Activated T-helper 1 cell treated with anti-CD3 and anti-CD28 coated beads, Interleukin-2, amount 50 U/mL, for 16 hours (primary cell): Measurements from ENCODE around the gene DMPK.

ENCODE experiments used
- DNase-seq, 2 donors: peaks; one replicate each; pipeline ENCODE4 v3.0.0-alpha.2; 2020; ENCODE audit warnings: low read depth in 1 of 2, low spot score in 1 of 2

DMPK gene, protein sequence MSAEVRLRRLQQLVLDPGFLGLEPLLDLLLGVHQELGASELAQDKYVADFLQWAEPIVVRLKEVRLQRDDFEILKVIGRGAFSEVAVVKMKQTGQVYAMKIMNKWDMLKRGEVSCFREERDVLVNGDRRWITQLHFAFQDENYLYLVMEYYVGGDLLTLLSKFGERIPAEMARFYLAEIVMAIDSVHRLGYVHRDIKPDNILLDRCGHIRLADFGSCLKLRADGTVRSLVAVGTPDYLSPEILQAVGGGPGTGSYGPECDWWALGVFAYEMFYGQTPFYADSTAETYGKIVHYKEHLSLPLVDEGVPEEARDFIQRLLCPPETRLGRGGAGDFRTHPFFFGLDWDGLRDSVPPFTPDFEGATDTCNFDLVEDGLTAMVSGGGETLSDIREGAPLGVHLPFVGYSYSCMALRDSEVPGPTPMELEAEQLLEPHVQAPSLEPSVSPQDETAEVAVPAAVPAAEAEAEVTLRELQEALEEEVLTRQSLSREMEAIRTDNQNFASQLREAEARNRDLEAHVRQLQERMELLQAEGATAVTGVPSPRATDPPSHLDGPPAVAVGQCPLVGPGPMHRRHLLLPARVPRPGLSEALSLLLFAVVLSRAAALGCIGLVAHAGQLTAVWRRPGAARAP

DNA sequence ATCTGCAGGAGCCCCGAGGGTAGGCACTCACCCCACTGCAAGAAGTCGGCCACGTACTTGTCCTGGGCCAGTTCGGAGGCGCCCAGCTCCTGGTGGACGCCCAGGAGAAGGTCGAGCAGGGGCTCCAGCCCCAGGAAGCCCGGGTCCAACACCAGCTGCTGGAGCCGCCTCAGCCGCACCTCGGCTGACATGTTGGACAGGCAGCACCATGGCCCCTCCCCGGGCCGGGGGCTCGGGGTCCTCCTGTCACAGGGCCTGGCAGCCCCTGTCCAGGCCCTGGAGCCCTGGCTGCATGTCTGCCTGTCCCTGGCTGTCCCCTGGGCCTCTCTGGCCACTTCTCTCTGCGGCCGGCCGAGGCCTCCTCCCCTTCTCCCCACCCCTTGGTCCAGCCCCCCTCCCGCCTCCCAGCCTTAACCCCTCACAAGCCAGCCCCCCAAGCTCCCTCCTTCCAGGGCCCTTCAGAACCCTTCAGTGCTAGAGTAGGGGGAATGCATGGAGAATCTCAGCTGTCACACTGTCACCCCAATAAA lies at the start of gene DMPK:
DMPK (minus strand) TSS at position 329 of the 530 bp plus-strand sequence; CDS start at position 191, 138 bp downstream.
- no peak for DNase-seq

GRCh38 chr19:45828945-45829344 lies 46.7 kb upstream of the DMPK start:
- DNase-seq = no peak

GRCh38 chr19:45828523-45828922 lies 46.2 kb upstream of the DMPK start:
- DNase-seq = no peak

DNA sequence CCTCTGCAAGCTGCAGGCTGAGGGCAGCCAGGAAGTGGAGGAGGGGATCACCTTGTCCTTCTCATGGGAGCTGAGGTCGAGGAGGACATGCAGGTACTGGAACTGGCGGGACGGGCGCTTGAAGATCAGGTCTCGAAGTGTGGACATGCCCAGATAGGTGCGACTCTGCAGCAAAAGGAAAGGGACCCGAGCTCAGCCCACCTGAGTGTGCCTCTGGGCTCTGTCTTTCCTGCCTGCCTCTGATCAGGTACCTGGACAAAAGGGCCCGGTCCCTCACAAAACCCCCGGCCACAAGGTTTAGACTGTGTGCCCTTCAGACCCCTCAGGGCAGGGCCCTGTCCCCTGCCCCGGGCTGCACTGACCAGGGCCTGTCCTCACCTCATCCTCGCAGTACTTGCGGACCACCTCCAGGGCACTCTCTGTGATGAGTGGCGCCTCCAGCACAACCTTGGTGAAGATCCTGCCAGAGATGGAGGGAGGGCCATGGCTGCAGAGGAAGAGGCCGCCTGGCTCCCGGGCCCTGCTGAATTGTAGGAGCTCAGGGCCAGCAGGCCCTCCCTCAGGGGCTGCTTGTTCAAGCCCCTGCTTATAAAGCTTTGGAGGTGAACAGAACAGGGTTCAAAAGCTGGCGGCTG lies 45.3 kb upstream of the DMPK start:
- no peak for DNase-seq

GRCh38 chr19:45826934-45827333 lies 44.6 kb upstream of the DMPK start:
- DNase-seq = no peak

GRCh38 chr19:45825917-45826893 lies 43.9 kb upstream of the DMPK start:
- DNase-seq = no peak

DNA sequence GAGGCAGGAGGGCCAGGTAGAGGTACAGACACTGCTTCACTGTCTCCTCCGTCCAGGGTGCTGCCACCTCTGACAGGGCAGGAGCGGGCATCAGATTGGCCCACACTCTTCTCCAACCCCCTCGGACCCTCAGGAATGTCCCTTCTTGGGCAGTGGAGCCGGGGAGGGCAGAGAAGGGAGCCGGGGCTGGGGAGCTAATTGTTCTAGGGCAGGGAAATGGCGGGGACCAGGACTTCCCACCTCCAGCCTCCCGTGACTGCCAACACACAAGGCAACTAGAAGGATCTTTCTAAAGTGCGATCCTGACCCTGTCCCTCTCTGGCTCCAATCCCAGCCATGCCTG lies 42.9 kb upstream of the DMPK start:
- DNase-seq = no peak

DNA sequence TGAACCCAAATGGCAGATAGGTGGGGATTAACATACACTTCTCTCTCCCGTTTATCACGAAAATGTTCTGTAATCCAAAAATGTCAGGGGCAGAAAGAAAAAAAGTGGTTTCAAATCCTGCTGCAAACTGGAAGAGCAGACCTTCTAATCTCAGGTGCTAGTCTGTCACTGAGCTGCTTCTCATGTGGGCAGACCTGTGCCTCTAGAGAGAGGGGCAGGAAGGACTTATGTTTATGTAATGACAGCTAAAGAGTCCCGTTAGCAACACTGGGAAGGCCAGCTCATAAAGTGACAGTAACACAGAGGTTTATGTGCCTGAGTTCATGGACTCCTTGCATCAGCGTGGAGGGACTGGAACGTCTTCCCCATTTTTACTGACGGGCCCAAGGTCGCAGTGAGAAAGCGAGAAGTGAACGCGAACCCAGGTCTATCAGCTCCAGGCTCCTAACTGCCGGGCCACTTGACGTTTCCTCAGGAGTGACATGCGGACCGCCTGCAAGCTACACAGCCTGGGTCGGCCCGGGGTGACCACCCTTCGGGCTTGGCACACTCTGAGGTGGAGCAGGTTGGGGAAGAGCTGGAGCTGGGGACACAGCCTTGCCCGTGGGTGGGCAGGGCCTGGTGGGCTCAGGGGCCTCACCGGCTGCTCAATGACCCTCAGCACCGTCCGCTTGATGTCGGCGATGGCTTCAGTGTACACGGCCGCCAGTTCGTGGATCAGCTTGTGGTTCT lies 42.4 kb upstream of the DMPK start:
- DNase-seq = no peak

GRCh38 chr19:45824041-45824471 lies 41.8 kb upstream of the DMPK start:
- DNase-seq = no peak

DNA sequence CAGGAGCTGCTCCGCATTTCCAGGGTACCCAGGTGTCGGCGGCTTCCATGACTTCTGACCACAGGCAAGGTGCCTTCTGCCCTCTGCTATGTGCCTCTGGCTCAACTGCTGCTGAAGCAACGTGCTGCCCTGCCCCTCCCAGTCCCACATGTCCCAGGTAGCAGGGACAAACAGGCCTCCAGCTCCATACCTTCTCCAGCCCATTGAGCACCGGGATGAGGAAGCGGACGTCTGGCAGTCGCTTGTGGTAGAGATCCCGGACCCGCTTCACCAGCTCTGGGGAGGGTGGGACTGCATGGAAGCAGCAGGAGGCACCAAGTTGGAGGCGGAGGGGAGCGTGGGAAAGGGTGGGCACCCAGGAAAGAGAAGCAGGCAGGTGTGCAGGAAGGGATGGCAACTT lies 40.9 kb upstream of the DMPK start:
- no peak for DNase-seq

DNA sequence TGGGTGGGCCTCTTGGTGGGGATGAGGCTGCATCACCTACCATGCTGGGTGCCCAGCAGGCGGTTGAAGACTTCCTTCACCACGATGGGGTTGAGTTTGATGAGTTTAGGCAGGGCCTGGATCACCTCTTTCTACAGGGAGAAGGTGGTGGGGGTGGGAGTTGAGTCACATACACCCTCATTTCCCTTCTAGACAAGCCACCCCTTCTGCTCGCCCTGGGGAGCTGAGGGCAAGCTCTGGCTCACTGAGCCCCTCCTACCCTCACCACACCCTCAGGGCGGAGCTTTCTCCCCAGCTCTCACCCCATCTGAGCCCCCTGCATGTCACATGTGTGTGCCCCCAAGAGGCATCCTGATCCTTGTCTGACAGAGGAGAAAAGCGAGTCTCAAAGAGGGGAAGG lies 40.4 kb upstream of the DMPK start:
- no peak for DNase-seq

- no peak for DNase-seq
Observed at GRCh38 chr19:45821570-45821969, 39.3 kb upstream of the DMPK start.

DNA sequence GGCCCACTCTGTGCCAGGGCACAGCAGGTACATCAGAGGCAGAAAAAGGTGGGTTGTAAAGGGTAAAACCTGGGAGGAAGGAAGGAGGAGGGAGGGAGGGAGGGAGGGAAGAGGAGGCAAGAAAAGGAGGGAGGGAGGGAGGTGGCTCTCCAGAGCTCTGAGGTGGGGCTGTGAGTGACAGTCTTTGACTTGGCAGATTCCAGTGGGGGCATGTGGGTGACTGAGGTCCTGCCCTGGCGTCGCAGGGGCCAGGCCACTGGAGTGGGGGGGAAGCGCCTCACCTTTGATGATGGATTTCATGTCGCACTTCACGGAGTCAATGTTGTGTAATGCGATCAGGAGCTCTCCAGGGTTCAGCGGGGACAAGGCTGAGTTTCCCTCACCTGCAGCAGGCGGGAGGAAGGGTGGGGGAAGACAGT lies 38.8 kb upstream of the DMPK start:
- DNase-seq = no peak

DNA sequence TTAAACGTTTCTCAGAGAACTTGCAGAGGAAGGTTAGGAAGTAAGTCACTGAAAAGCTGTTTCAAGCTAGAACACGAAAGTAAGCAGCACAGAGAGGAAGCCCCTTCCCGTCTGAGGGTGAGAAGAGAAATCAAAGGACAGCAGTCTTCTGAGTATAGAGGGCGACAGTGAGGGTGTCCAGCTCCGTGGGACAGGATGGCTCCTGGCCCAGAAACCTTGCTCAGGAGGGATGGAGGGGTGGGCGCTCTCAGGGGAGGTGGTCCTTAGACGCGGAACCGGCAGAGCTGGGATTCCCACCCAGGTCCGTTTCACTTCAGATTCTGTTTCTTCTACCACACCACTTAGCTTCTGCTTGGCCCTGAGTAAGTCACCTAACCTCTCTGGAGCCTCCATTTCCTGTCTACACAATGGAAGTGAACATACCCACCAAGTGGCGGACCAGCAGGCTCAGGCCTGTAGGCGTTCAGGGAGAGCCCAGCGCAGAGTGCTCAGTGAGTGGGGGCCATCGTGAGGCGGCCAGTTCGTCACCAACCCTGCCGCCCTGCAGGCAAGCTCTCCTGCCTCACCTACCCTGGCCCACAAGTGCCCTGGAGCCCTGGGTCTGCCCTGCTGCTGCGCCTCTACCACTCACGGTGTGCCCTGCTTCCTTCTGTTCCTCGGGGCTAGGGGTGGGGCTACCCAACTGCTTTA lies 38.3 kb upstream of the DMPK start:
- DNase-seq = no peak

DNA sequence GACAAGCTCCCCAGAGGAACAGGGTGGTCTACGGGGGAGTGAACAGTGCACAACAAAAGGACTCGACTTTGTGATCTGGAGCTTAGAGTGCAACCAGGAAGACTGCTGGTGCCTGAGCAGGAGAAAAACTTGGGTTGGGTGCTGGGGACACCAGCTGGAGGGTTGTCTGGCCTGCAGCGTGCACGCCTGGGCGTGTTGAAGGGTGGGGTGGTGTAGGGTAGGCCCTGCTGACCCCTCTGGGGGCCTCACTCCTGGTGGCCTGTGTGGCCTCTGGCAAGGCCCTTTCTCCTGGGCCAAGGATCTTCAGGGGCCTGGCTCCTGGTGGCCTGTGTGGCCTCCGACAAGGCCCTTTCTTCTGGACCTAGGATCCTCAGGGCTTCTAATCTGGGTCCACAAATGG lies 37.5 kb upstream of the DMPK start:
- DNase-seq = no peak

DNA sequence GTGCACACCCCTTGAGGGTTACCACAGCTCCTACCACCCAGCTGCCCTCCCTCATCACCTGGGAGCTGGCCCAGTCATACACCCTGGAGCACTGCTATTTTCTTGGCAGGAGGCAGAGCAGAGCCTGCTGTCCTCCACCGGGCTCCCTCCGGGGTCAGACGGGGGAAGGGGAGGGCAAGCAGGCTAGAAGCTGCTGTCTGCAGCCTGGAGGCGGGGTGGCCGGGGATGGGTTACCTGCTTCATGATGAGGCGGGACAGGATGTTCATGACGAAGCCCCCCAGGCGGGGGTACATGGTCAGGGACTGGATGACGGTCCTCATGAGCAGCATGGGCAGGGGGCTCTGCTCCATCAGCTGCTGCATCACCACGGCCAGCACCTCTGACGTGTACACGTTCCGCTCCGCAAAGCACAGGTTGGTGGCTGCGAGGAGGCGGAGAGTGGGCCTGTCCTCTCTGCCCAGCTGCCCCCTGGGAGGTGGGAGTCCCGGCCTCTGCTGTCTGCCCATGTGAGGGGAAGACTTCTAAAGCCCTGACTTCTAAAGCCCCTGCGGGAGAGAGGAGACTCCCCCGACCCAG lies 35.5 kb upstream of the DMPK start:
- DNase-seq = no peak

GRCh38 chr19:45817010-45817724 lies 34.9 kb upstream of the DMPK start:
- DNase-seq = peak; percentile 90 to 96

- DNase-seq = no peak
Observed at GRCh38 chr19:45816236-45817009, 34.1 kb upstream of the DMPK start.
